HFF-Myc (cell line): ENCODE results near the gene PAK3.

Experiments used
- DNase-seq: peaks from one replicate; pipeline ENCODE4 v3.0.0-alpha.2; 2011; ENCODE audit warnings: low read depth; ENCODE audit errors: extremely low read depth
- H3K4me3 ChIP-seq: replicated peaks from 2 replicates; pipeline ENCODE4 v1.5.1; 2011; ENCODE audit warnings: low read depth, mild to moderate bottlenecking, control low read depth, low read length
- CTCF ChIP-seq: IDR thresholded peaks from 2 replicates; pipeline ENCODE4 v1.5.1; 2012; ENCODE audit warnings: mild to moderate bottlenecking, low read depth, low read length, control low read depth; ENCODE audit errors: missing control alignments

PAK3 gene

GRCh38 chrX:111216293-111216801, 120.4 kb downstream of the PAK3 start:
- no peak overlapping the region for H3K4me3 ChIP-seq
- DNase-seq, result no peak
- no peak for TF ChIP-seq CTCF

- no peak overlapping the region for H3K4me3 ChIP-seq
- peak; percentile 17 for TF ChIP-seq CTCF
- no peak for DNase-seq
Measured at GRCh38 chrX:111244235-111244750, 148.3 kb downstream of the PAK3 start.

DNA sequence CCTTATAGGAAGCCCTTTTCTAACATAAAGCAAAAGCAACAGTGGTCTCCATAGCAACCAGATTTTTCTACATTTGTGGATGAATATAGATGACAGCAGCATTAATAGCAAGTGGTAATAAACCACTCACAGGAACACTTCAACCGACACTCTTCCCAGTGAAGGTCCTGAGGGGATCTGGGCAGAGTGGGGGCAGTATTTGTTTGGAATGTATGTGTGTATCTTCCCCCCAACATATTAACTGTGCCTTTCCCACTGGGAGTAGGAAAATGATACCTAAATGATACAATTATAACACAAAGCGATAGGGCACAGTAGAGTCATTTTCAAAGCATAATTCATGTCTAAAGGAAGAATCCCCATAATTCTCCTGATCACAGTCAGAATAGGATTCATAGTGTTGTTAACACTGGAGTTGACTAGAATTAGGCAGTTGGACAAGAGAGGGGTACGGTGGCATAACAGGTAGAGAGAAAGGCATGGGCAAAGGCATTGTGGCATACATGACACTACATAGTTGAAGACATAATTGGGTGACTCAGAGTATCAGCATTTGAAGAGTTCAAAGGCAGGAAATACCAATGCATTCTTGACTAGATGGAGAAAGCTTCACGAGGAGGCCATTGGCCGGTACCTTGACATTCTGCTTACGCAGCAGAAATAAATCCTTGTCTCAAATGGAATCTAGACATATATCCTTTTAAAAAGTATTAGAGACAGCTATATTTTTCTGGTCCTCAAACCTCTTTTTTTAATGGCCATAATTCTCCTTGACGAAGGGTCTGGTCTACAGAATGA, 159.1 kb downstream of the PAK3 start:
- no peak for DNase-seq
- no peak for TF ChIP-seq CTCF
- H3K4me3 ChIP-seq, result no peak overlapping the region

DNA sequence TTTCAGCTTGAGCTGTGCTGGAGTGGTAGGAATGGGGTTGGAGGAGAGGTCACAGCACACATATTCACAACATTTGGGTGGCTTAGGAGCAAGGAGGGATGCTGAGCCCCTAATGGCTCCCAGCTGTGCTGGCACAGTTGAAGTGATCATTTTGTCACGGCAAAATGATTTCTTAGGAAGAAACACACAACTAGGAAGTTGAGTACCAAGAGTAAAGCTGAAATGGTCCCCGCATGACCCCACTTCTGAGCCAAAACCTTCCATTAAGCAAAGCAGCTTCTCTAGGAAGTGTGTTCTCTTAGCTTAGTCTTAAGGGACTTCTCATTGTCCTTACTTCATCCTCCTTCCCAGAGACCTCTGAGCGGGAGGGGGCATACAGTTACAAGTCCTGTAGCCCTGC, 161.7 kb downstream of the PAK3 start:
- H3K4me3 ChIP-seq, result no peak overlapping the region
- no peak for TF ChIP-seq CTCF
- DNase-seq, result no peak

DNA sequence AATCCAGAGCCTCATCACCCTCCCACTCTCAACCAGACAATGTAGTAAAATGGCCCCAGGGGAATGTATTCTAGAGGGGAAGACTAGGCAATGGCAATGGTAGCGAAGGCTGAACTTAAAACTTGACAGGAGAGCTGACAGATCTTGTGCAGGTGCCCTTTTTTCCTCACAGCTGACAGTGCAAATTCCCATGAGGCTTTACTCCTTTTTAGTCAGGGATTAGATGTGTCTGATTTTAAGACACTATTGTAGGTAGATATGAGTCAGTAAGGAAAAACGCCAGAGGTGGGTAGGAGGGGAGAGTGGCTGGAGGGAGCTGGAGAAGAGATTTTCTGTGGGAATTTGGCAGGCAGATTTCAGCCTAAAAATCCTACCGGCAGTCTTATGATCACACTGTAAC, 163.6 kb downstream of the PAK3 start:
- no peak overlapping the region for H3K4me3 ChIP-seq
- no peak for DNase-seq
- TF ChIP-seq CTCF, result no peak

DNA sequence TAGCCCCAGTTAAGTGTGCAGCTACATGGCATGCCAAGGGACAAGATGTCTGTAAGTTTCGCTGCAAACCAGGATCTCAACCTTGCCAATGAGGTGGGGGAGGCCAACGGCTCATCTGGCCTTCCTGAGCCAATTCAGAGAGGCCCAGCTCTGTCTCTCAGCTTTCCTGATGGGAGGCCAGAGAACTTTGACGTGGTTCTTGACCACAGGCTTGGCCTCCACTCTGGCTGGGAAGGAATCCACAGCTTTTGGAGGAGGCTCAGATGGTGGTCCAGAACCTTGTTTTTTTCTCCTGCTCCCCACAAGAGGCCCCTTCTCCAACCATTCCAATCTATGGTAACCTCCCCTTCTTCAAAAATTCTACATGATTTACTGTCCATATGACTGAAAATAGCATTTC, 164.5 kb downstream of the PAK3 start:
- H3K4me3 ChIP-seq, result no peak overlapping the region
- no peak for DNase-seq
- no peak for TF ChIP-seq CTCF
